ENCODE measurements around the gene MDFI. TPM values are rescaled to one million over a fixed set of nuclear protein-coding genes. Genes with fewer than 3 reads are reported as not detected.

The MDFI gene
- total and polyA plus RNA-seq, 2 experiments from 2014 or later: 2.8 to 51.4 TPM

- Histone ChIP-seq H3K27ac (ENCODE audit: low read depth) (no peak overlapping the region), H3F3A (replicated peaks; ENCODE audit: low read depth) (0 out of 2 replicates have a peak, but pooled peaks cover 2% of the 10 kb centered on the region), H3K4me2 (no peak overlapping the region), H3K36me3 (ENCODE audit: insufficient read depth) (no peaks in the 10 kb centered on the region), H3K27me3 (ENCODE audit: insufficient read depth) (no peaks in the 10 kb centered on the region), H3K79me2 (replicated peaks; ENCODE audit: insufficient read depth) (no peaks in the 10 kb centered on the region), H4K20me1 (replicated peaks; ENCODE audit: insufficient read depth) (no peaks in the 10 kb centered on the region), H3K4me3 (no peak overlapping the region), H2AFZ (no peak overlapping the region), H3K9me2 (ENCODE audit: insufficient read depth) (no peaks in the 10 kb centered on the region), H3K4me1 (ENCODE audit: insufficient read depth) (no peaks in the 10 kb centered on the region)
- Mint-ChIP-seq H3K27ac (no peak overlapping the region), H3K9me3 (peaks cover 16% of the 10 kb centered on the region), H3K36me3 (ENCODE audit: low read depth) (peaks cover 7% of the 10 kb centered on the region; the same call in 1 of the 3 replicates), H3K4me1 (peaks cover 14% of the 10 kb centered on the region; the same call in 2 of the 3 replicates), H3K4me3 (no peak overlapping the region), H3K27me3 (ENCODE audit: insufficient read depth, low read depth, poor library complexity) (peaks cover 5% of the 10 kb centered on the region)
- TF ChIP-seq JUNB (IDR thresholded peaks at IDR 0.05; ENCODE audit: unreplicated experiment) (no peak), NANOG (IDR thresholded peaks at IDR 0.05; ENCODE audit: borderline replicate concordance) (no peak), POLR2AphosphoS5 (IDR thresholded peaks at IDR 0.05; ENCODE audit: low read depth) (no peak), CREB1 (CRISPR knock-in tag; IDR thresholded peaks at IDR 0.05; ENCODE audit: low read depth) (no peak), ETS1 (IDR thresholded peaks at IDR 0.05) (no peak), CTCF (conservative IDR thresholded peaks at IDR 0.05; ENCODE audit: low read depth in 2 of 2) (no peak)
- ATAC-seq: peak; percentile 59
- DNase-seq (ENCODE audit: low spot score): no peak
Observed at GRCh38 chr6:41622206-41622988, 15.9 kb upstream of the MDFI start.

GRCh38 chr6:41623330-41623729 lies 14.9 kb upstream of the MDFI start:
- no peak overlapping the region for H3K27ac Mint-ChIP-seq
- TF ChIP-seq CREB1 (CRISPR knock-in tag; IDR thresholded peaks at IDR 0.05; ENCODE audit: low read depth): no peak
- no peak for TF ChIP-seq CTCF (conservative IDR thresholded peaks at IDR 0.05; ENCODE audit: low read depth in 2 of 2)
- TF ChIP-seq ZNF331 (CRISPR knock-in tag; IDR thresholded peaks at IDR 0.05; ENCODE audit: low read depth): no peak
- TF ChIP-seq ZNF462 (CRISPR knock-in tag; IDR thresholded peaks at IDR 0.05): no peak
- TF ChIP-seq STAT1 (IDR thresholded peaks at IDR 0.05; ENCODE audit: unreplicated experiment): no peak
- no peak for TF ChIP-seq POLR2AphosphoS5 (IDR thresholded peaks at IDR 0.05; ENCODE audit: low read depth)

More at GRCh38 chr6:41623330-41623729, 14.9 kb upstream of the MDFI start:
- no peak for ATAC-seq
- Histone ChIP-seq H3K27ac (ENCODE audit: low read depth) (no peak overlapping the region), H3K4me2 (no peak overlapping the region), H3K9me2 (ENCODE audit: insufficient read depth) (no peaks in the 10 kb centered on the region), H3F3A (replicated peaks; ENCODE audit: low read depth) (0 out of 2 replicates have a peak, but pooled peaks cover 2% of the 10 kb centered on the region), H3K4me1 (ENCODE audit: insufficient read depth) (no peaks in the 10 kb centered on the region), H3K4me3 (no peak overlapping the region), H3K36me3 (ENCODE audit: insufficient read depth) (no peaks in the 10 kb centered on the region), H3K79me2 (replicated peaks; ENCODE audit: insufficient read depth) (no peaks in the 10 kb centered on the region), H3K27me3 (ENCODE audit: insufficient read depth) (no peaks in the 10 kb centered on the region), H2AFZ (peak overlapping the region; percentile 43; the same call in 1 of the 2 replicates), H4K20me1 (replicated peaks; ENCODE audit: insufficient read depth) (no peaks in the 10 kb centered on the region)
- no peak overlapping the region for H3K4me3 Mint-ChIP-seq
- peaks cover 14% of the 10 kb centered on the region; the same call in 2 of the 3 replicates for H3K4me1 Mint-ChIP-seq
- H3K36me3 Mint-ChIP-seq (ENCODE audit: low read depth): peaks cover 7% of the 10 kb centered on the region; the same call in 1 of the 3 replicates
- DNase-seq (ENCODE audit: low spot score): no peak
- H3K27me3 Mint-ChIP-seq (ENCODE audit: insufficient read depth, low read depth, poor library complexity): peaks cover 5% of the 10 kb centered on the region
- H3K9me3 Mint-ChIP-seq: peaks cover 16% of the 10 kb centered on the region
